H1 (cell line): Measurements from ENCODE around the gene MUSTN1. TPM values are rescaled to one million over a fixed set of nuclear protein-coding genes. Genes with fewer than 3 reads are reported as not detected.

Experiments used
- CHD2 ChIP-seq: IDR thresholded peaks from 2 replicates; pipeline ENCODE4 v1.6.1; 2012; ENCODE audit warnings: low read length, improper control_type of control experiment
- CTBP2 ChIP-seq: IDR thresholded peaks from 2 replicates; pipeline ENCODE4 v1.7.0; 2011; ENCODE audit warnings: borderline replicate concordance, mild to moderate bottlenecking, moderate library complexity, mixed read lengths, low read length; ENCODE audit not compliant: insufficient read depth, insufficient read length
- EZH2 ChIP-seq: fragments of 200-600 bp; sonication (generic); IDR thresholded peaks from 2 replicates; pipeline ENCODE4 v1.7.1; 2012; ENCODE audit warnings: low read depth, mild to moderate bottlenecking, moderate library complexity, low read length, inconsistent platforms; ENCODE audit not compliant: severe bottlenecking
- POLR2AphosphoS5 ChIP-seq: IDR thresholded peaks from 2 replicates; pipeline ENCODE4 v1.6.1; 2011; ENCODE audit warnings: low read depth, low read length
- SIN3A ChIP-seq, 2 experiments: IDR thresholded peaks in 1 of 2; conservative IDR thresholded peaks in 1 of 2; 2 replicates each; pipeline ENCODE4 v1.6.1; 2011 to 2012; ENCODE audit warnings: low read length in 2 of 2, improper control_type of control experiment in 1 of 2, low read depth in 1 of 2, mild to moderate bottlenecking in 1 of 2
- polyA plus RNA-seq, 7 experiments: library from polyadenylated mRNA; depleted of rRNA in 3 of 7; stranded (reverse) in 5 of 7; unstranded in 2 of 7; fragments of >200 nt in 5 of 7; fragments of 200-250 nt in 2 of 7; gene quantifications; 1 replicate in 5 of 7; 2 replicates in 1 of 7; 4 replicates in 1 of 7; pipeline versions ENCODE4 v1.2.1 to v1.2.3, GENCODE V29; 2011 to 2013; ENCODE audit warnings: missing spikeins in 2 of 7, mixed read lengths in 2 of 7
- total RNA-seq: library from RNA; stranded (reverse); fragmentation: NEBNext Ultra II Directional; extraction: Animal tissue kit (Norgen Biotek cat#: 25700); gene quantifications from 2 replicates; pipeline ENCODE4 v1.2.1, GENCODE V29; 2021

Gene MUSTN1
- total and polyA plus RNA-seq, 2 of the 8 experiments (the other 6 are each of a cell fraction or from before 2014, with no cell fraction given) = 1.1 to 2.4 TPM

DNA sequence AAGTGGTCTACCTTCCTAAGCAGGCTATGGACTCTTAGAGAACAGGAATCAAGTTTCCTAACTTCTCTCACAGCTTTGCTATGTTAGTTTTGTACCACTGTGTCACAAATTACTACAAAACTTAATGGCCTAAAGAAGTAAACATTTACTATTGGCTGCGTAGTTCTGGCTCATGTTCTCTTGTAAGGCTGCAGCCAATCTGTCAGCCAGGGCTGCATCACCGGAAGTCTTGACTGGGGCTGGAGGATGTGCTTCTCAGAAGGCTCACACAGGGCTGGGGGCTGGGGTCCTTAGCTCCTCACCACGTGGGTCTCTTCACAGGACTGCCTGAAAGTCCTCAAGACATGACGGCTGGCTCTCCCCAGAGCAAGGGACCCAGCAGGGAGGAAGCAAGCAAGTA is 47.1 kb upstream of the MUSTN1 start (continued):
- TF ChIP-seq EZH2 = no peak
- TF ChIP-seq SIN3A (conservative IDR thresholded peaks at IDR 0.05 in 1 of 2, IDR thresholded peaks at IDR 0.05 in 1 of 2; ENCODE audit: low read depth in 1 of 2, low read length in 2 of 2) = no peak
- no peak for TF ChIP-seq CTBP2
- TF ChIP-seq CHD2 = no peak
- TF ChIP-seq POLR2AphosphoS5 = no peak
